ENCODE measurements around the gene AKAP9. TPM values are rescaled to one million over a fixed set of nuclear protein-coding genes. Genes with fewer than 3 reads are reported as not detected.
A peak's percentile ranks its signal among the peaks of the same experiment; 100 is the strongest.
"Not testable (repeated sequence)": the region's sequence is repeated elsewhere in the genome, so short reads cannot be mapped to it uniquely, and the experiment has no call there.

Gene AKAP9
- total RNA-seq, 1 donor, result 49.2 TPM

GRCh38 chr7:91957823-91958222 is 17.2 kb downstream of the AKAP9 start:
- DNase-seq (ENCODE audit: low read depth), result peak; percentile 12
- no peak for TF ChIP-seq CTCF (IDR thresholded peaks at IDR 0.05; ENCODE audit: insufficient read depth, low read depth, low read length)

GRCh38 chr7:91959023-91959422 is 18.4 kb downstream of the AKAP9 start:
- no peak for DNase-seq (ENCODE audit: low read depth)
- no peak overlapping the region for H3K4me3 ChIP-seq (ENCODE audit: low read depth, low read length)
- TF ChIP-seq CTCF (IDR thresholded peaks at IDR 0.05; ENCODE audit: insufficient read depth, low read depth, low read length), result no peak

More at GRCh38 chr7:91957823-91958222, 17.2 kb downstream of the AKAP9 start:
- H3K4me3 ChIP-seq (ENCODE audit: low read depth, low read length), result no peak overlapping the region

GRCh38 chr7:91961816-91962215 is 21.2 kb downstream of the AKAP9 start:
- TF ChIP-seq CTCF (IDR thresholded peaks at IDR 0.05; ENCODE audit: insufficient read depth, low read depth, low read length), result no peak
- no peak overlapping the region for H3K4me3 ChIP-seq (ENCODE audit: low read depth, low read length)

GRCh38 chr7:91962419-91962818 is 21.8 kb downstream of the AKAP9 start:
- H3K4me3 ChIP-seq (ENCODE audit: low read depth, low read length), result no peak overlapping the region
- no peak for TF ChIP-seq CTCF (IDR thresholded peaks at IDR 0.05; ENCODE audit: insufficient read depth, low read depth, low read length)
- DNase-seq (ENCODE audit: low read depth), result no peak

More at GRCh38 chr7:91961816-91962215, 21.2 kb downstream of the AKAP9 start:
- no peak for DNase-seq (ENCODE audit: low read depth)

- H3K4me3 ChIP-seq (ENCODE audit: low read depth, low read length); DNase-seq (ENCODE audit: low read depth): not testable (repeated sequence)
Observed at GRCh38 chr7:91967513-91967912, 26.9 kb downstream of the AKAP9 start.

- H3K4me3 ChIP-seq (ENCODE audit: low read depth, low read length), result no peak overlapping the region
- no peak for TF ChIP-seq CTCF (IDR thresholded peaks at IDR 0.05; ENCODE audit: insufficient read depth, low read depth, low read length)
- DNase-seq (ENCODE audit: low read depth), result no peak
Observed at GRCh38 chr7:91973639-91974038, 33.0 kb downstream of the AKAP9 start.

GRCh38 chr7:91974066-91974465 is 33.4 kb downstream of the AKAP9 start:
- DNase-seq (ENCODE audit: low read depth), result no peak
- no peak for TF ChIP-seq CTCF (IDR thresholded peaks at IDR 0.05; ENCODE audit: insufficient read depth, low read depth, low read length)
- no peak overlapping the region for H3K4me3 ChIP-seq (ENCODE audit: low read depth, low read length)
